DMS79 treated with DMSO at 0.1 percent for 48 hours (cell line): ENCODE results near the gene TNNI2.
"Not testable (repeated sequence)": the region's sequence is repeated elsewhere in the genome, so short reads cannot be mapped to it uniquely, and the experiment has no call there.

Experiments used
- DNase-seq: peaks from one replicate; lab custom pipeline; 2025; lab: John Stamatoyannopoulos, UW

TNNI2 gene

DNA sequence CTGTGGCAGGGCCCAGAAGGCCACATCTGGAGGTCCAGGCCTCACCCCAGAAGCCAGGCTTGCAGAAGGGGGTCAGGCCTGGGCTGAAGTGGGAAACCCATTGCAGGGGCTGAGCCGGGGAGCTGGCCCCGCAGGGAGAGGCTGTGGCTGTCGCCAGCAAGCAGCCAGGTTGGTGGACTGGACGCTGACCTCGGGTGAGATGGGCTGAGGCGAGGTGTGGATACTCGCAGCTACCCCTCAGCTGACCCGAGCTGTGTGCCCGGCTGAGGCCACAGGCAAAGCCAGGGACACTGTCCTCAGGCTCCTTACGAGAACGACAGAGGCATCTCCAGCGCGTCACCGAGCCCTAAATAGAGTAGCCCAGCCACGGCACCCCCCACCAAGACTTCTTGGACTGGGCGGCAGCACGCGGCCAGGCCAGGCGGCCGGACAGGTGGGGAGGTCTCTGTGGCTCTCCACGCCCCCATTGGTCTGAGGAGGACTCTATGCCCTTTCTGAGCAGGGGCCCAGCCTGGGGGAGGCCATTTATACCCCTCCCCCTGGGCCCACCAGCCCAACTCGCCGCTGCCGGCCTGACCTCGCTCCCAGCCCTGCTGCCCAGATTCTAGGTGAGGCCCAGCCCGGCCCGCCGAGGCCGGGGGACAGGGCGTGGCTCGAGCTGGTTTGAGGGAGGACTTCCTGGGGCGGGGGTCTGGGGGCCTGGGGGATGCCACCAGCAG lies at the start of gene TNNI2:
TSS of gene TNNI2 (plus strand) at position 556 of the 719 bp plus-strand sequence. CDS start 716 bp downstream, outside the sequence.
- no peak for DNase-seq

DNA sequence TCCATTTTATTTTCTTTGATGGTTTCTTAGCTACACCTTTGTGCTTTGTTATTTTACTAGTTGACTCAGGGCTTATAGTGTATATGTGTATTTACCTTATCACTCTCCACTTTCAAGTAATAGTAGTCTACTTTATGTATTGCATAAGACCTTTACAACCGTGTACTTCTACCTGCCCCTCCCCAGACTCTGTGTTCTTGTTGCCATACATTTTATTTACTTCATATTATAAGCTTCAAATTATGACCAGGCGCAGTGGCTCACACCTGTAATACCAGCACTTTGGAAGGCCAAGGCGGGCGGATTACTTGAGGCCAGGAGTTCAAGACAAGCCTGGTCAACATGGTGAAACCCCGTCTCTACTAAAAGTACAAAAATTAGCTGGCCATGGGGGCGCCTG lies 46.9 kb upstream of the TNNI2 start:
- no peak for DNase-seq

DNA sequence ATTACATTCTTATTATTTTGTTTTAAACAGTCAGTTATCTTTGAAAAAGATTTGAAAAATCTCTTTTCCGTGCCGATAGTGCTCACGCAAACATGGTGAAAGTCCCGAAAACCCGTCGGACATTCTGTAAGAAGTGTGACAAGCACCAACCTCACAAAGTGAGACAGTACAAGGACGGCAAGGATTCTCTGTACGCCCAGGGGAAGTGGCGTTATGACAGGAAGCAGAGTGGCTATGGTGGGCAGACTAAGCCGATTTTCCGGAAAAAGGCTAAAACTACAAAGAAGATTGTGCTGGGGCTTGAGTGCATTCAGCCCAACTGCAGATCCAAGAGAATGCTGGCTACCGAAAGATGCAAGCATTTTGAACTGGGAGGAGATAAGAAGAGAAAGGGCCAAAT lies 46.3 kb upstream of the TNNI2 start:
- DNase-seq = no peak

GRCh38 chr11:1793081-1793480 lies 45.7 kb upstream of the TNNI2 start:
- no peak for DNase-seq

DNA sequence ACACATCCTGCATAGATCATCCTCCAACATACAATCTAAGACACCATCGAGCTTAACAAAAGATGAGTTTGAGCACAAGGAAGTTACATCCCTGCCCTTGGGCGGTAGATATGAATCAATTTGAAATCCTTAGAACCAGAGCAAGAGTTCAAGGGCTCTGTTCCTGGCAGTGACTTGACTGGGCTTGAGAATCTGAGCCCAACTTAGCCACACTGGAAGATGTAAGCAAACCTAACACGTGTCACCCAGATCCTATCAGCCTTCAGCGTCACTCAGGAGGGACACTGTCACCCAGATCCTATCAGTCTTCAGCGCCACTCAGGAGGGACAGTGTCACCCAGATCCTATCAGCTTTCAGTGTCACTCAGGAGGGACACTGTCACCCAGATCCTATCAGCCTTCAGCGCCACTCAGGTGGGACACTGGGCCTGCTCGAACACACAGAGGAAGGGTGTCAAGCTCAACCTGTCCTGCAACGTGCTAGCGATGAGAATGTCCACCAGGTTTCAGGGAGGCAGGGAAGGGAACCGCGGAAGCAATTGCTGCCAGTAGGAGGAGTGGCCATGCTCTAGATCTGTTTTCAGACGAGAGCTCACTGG lies 42.3 kb upstream of the TNNI2 start:
- no peak for DNase-seq

GRCh38 chr11:1797391-1798125 lies 41.2 kb upstream of the TNNI2 start:
- DNase-seq = no peak

GRCh38 chr11:1803246-1803645 lies 35.5 kb upstream of the TNNI2 start:
- no peak for DNase-seq

GRCh38 chr11:1803835-1804519 lies 34.8 kb upstream of the TNNI2 start:
- DNase-seq = not testable (repeated sequence)

DNA sequence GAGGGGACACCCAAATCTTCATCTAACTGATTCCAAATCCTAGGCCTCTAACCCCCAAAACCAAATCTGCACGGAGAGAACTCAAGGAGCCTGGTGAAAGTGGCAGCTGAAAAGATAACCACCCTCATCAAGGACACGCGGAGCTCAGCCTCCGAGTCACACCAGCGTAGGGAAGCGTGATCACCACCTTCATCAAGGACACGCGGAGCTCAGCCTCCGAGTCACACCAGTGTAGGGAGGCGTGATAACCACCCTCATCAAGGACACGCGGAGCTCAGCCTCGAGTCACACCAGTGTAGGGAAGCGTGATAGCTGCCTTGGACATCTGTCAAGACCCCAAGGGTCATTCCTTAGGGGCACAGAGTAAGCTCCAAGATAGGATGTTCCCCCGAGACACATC lies 33.3 kb upstream of the TNNI2 start:
- no peak for DNase-seq

DNA sequence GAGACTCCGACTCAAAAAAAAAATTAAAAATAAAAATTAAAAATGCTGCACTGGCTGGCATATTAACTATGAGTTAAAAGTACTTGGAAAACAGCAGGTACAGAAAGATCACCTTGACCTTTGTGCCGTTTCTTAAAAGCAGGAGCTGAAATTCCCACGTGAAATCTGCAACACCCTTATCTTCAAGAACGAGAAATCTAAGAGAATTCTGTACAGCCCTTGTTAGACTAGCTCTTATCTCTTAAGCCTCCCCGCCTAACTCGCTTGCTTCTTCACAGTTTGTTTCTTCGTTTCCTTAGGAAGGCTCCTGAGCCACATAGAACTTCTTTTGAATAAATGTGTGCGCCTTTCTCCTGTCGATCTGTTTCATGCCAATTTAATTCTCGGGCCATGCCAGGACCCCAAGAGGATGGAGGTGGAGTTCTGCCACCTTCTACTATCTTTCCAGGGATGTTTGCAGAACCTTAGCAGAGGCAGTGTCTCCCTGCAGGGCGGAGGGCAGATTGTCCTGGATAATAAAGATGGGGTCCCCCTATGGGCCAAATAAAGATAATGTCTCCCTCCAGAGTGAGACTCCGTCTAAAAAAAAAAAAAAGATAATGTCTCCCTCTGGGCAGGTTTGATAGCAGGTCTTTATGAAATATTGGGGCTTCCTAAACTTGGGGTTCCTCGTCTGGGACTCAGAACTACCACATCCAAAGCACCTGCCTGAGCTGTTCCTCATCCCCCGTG lies 31.4 kb upstream of the TNNI2 start:
- no peak for DNase-seq

GRCh38 chr11:1810761-1811160 lies 28.0 kb upstream of the TNNI2 start:
- no peak for DNase-seq

- no peak for DNase-seq
These were observed 26.5 kb upstream of the TNNI2 start for GRCh38 chr11:1812274-1812673.

DNA sequence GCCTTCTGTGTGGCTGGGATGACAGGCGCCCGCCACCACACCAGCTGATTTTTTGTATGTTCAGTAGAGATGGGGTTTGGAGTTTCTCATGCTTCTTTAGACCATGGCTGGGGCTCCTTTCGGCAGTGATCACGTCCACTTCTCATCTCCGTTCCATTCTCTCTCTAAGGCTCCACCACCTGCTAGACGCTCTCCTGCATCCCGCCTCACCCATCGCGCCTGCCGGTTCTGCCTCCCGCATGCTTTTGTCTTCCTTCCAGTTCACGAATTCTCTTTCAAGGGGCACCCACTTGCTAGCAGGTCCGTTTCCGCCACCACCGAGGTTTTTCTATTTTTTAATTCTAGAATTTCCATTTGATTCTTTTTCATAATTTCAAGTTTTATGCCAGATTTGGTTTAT lies 26.0 kb upstream of the TNNI2 start:
- no peak for DNase-seq

GRCh38 chr11:1813356-1813755 lies 25.4 kb upstream of the TNNI2 start:
- not testable (repeated sequence) for DNase-seq

- no peak for DNase-seq
These were observed 24.1 kb upstream of the TNNI2 start for GRCh38 chr11:1814691-1815090.

GRCh38 chr11:1815311-1815710 lies 23.5 kb upstream of the TNNI2 start:
- DNase-seq = no peak

DNA sequence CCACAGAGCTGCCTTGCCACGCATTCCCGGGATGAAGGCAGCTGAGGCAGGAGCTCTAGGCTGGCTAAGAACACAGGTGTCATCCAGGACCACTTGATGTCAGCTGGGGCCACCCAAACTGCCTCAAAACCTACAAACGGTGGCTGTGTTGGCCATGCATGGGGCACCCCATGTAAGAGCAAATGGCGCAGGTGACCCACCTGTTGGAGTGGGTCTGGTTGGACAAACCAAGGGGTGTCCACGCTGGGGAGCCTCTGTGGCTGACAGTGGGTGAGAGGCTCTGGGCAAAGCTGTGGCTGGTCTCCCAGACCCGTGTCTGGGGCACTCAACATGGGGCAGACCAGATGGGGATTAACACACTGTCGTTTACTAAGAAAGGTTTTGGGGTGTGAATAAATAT lies 23.0 kb upstream of the TNNI2 start:
- DNase-seq = no peak

GRCh38 chr11:1817000-1817399 lies 21.8 kb upstream of the TNNI2 start:
- DNase-seq = no peak

DNA sequence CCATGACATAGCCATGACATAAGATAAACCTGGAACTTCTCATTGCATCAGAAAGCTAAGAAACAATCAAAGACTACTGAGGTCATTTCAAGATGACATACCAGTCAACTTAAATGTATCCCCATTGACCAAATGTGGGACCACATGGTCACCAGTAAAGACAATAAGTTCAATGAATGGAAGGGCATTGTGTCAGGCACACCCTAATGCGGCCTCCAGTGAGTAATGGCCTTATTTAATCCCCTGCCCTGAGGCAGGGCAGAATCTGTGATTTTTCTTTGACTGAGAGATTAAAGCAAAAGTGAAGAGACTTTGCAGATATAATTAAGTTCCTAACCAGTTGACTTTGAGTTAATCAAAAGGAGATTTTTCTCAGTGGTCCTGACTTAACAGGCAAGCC lies 21.3 kb upstream of the TNNI2 start:
- no peak for DNase-seq

GRCh38 chr11:1819074-1819473 lies 19.7 kb upstream of the TNNI2 start:
- no peak for DNase-seq

DNA sequence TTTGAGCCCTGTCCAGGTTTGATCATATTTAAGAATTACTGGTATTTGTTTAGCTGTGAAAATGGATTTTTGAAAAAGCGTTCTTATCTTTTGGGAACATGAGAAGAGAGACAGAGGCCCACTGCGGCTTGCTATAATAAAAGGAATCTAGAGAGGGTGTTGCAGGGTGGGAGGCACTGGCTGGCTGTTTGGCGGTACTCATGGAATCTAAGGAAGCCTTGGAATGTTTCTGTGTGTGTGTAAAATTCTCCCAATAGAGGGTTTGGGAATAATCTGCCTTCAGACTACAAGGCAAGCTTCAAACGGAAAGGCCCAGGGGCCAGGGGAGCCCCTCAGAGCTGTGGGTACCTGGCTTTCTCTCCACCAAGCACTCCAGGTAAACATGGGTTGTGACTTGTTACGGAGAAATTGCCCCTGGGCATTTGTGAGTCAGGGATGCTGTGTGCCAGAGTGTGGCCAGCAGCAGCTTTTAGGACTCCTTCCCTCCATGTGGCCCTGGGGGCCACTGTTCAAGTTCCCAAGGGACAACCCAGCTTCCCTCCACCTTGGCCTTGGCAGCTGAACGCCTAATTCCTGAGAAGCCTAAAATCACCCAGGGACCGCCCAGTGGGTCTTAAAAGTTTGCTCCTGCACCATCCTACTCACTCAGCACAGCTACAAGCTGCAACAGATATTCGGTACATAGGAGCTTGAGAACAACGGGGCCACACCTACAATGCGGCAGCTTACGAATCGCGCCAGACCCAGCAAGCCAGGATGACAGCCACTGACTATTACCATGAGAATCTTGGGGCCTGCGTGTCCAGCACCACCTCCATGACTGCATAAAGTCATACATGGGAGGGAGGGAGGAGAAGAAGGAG lies 18.1 kb upstream of the TNNI2 start:
- no peak for DNase-seq
